Activated CD4-positive, alpha-beta T cell treated with anti-CD3 and anti-CD28 coated beads, Interleukin-2, amount 50 U/mL, for 16 hours (primary cell): Measurements from ENCODE around the gene C7orf57.

ENCODE experiments used
- DNase-seq: peaks from one replicate; pipeline ENCODE4 v3.0.0-alpha.2; 2020

The C7orf57 gene

DNA sequence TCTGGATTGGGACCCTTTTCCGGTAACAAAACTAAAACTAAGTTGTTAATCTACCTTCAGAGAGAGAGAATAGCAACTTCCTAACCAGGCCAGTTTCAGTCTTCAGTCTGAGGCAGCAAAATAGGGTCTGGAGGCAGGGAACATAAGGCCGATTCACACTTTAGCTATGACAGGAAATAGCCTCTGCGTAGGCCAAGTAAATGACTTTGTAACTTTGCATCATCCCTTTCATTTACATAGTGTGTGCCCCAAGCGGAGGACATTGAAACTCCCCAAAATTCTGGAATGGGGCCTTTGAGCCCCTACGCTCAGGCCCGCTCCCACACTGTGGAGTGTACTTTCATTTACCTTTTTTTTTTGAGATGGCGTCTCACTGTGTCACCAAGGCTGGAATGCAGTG is 52.0 kb downstream of the C7orf57 start:
- peak; percentile 65 for DNase-seq

DNA sequence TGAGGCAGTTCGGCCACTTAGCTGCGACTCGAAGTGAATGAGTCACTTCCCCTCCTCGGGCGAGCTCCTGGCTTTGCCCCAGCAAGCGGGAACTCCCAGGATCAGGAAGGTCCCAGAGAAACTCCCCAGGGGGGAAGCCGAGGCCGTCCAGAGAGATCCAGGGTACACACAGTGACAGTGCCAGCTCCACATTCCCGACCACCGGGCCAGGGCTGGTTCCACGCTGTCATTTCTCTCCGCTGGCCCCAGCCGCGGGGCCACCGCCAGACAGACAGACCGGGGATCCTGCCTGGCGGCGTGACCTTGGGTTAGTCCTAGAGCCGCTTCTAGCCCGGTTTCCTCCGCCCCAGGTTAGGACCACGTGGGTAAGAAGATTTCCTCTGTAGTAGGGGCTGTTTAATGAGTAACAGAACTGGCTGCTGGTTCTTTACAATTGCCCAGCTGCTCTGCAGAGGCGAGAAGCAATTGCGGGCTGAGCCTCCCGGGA is 53.3 kb downstream of the C7orf57 start:
- DNase-seq, result no peak

DNA sequence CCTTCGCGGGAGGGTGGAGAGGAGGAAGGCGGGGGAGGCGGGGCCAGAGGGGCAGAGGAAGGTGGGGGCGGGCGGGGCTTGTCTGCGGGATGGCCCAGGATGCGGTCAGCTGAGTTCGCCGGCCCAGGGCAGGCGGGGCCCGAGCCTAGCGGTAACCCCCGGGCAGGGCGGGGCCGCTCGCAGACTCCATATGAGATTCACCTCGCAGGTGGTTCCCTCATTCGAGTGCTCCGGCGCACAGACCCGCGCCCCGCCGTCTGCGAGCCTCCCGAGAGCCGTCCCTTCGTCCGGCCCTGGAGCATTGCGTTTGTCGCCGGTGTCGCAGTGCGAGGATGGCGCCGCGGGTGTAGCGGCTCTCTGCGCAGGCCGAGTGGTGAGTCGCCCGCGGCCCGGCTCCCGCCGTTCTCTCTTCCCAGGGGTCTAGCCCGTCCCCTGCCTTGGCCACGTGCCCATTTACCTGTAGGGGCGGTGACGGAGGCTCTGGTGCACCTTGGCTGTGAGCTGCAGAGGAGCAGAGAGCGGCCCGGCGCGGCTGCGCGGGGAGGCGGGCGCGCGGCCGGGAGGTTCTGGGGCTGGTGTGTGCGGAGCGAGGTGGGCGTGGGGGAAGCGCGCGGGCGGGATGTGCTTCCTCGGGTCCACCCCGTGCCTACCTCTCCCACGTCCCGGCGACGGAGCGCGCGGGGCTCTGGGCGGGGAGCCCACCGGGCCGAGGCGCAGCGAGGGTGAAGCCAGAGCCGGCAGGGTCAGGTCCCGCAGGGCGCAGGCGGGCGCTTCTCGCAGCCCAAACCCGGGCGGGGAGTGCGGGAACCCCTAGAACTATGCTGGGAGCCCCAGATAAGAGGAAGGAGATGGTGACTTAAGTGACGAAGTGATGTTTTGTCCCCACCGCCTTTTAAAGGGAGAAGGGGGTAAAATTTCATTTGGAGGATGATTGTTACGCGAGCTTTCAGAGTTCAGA is 54.0 kb downstream of the C7orf57 start, which contains the start of gene UPP1:
Gene UPP1 (plus strand): TSS at position 220 of the 958 bp plus-strand sequence. CDS start 5,519 bp downstream, outside the sequence.
- DNase-seq, result peak; percentile 90

DNA sequence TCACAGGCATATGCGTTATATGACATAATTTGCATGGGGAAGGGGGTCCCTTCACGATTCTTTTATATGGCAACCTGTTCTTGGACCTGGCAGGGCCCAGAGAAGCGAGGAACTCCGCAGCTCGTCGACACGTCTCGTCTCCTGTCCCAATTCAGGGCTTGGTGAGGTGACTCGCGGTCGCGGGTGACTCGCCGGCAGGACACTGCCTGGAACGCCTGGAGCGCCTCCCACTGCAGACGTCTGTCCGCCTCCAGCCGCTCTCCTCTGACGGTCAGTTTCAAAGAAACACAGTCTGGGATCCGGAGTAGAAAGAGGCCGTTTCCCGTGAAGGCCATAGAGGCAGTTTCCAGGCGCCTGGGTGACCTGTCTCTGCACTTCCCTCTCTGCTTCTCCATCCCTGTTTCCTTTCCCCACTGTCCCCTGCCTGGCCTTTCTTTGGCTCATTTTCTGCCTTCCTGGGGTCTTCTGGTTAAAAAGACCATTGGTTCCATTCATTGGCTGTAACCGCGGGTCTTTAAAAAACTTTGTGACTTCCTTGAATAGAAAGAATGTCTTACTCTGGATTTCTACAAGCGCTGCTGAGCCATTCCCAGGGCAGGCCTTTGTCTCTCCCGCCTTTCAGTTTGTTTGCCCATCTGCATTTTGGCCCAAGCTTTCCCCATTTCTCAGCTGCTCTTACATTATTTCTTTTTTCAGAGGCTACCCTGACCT is 54.9 kb downstream of the C7orf57 start:
- no peak for DNase-seq

DNA sequence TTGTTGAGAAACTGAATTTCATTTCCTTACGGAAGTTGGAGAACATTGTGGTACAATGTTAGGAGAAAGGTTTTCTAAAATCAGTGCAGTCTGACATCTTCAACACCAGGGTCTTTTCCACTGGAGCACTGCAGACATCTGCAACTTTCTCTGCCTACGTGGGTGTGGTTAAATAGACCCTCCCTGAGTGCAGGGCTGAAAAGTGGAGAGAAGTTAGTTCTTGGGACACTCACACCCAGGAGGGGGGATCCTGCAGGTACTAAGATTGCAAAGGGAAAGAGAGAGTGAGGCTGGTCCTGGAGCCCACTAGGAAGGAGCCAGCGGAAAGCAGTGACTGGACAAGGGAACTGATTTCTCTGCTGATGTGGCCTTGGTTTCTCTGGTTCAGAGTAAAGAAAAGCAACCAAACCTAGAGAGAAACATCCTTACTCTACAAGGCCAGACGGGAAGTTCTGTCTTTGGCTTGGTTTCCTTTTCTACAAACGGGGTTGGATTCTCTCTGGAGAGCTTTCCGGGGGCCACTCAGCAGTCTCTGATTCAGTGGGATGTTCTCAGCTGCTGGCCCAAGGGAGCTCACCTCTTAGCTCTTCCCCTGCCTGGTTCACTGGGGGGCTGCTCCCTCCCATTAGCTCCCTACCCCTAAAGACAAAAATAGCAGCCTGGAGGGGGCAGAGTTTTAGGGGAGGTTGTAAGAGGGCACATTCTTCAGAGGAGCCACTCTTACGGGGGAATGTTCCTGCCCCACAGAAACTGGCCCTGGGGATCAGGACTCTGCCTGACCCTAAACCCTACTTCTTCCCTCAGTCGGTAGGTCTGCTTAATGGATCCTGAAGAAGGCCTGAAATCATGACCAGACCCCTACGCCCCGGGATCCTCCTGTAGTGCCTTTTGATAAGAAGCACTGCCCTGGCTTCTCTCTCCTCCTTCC is 56.4 kb downstream of the C7orf57 start:
- no peak for DNase-seq

DNA sequence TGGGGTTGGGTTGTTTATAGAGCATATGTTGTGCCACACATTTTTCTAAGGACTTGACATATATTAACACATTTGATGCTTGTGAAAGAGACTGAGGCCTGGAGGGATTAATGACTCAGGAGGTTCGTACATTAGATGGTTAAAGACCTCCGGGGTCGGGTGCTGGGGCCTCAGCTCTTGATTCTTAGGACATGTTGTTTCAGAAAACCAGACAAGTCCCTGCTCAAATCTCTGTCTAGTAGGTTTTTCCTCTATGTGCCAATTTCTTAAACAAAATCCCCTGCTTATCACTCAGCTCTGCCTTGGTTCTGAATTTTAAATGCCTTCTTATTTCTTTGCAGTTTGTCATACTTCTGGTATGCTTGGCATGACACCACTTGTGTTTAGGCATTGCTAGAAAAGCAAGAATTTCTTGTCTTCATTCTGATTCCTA is 59.5 kb downstream of the C7orf57 start:
- no peak for DNase-seq

DNA sequence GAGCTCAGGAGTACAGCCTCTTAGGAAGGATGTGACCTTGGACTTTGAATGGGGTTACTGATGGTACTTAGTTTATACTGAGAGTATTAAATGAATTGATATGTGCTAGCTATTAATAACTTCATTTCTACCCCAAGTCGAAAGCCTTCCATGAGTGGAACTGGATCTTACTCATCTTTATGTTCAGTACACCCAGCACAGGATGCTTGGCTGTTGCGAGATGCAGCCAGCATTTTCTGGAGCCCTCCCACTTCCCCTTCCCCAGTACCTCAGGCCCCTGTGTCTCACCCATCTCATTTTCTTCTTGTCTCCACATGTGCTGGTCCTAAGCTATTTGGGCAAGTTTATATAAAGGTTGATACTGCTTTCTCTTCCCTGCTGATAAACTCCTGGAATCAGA is 60.9 kb downstream of the C7orf57 start:
- DNase-seq, result peak; percentile 51

DNA sequence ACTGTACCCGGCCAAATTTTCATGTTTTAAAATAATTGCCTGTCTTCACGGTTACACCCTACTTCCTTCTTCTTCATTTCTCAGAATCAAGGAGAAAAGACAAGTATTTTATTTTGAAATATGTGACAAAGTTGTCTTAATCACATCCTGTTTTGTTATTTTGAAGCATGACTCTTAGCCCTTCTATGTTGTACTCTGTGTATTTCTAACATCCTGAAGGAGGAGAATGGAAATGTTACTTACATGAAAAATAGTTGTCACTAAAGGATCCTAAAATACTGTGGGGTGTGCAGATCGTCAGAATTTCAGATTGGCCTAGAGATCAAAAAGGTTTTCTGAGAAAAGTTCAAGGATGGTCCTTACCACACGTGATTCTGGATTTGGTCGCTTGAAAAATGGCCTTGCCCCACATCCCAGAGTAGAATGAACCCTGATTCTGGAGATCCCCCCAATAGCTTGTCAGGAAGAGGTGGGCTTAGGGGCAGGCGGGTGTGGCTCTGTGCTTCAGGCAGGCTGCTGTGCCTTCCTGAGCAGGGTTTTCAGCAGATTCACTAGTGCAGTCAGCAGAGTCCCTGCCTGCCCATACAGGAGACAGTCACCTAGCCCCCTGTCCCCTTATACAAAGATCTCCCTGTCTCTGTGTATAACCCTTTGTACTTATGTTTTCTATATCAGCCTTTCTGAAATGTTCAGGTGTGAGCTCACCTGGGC is 62.3 kb downstream of the C7orf57 start:
- no peak for DNase-seq

DNA sequence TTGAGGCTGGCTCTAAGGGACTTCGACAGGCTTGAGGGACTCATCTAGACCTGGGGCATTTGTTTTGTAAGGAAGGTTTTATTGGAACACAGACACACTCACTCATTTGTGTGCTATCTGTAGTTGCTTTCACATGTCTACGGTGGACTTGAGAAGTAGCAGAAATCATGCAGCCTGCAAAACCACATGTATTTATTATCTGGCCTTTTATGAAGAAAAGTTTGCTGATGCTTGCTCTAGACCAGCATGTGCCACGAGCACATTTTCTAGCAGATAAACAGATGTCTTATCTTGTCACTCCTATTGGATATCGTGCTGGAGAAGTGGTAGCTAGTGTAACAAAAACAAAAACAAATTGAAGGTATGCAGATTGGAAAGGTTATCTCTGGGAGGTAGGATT is 63.5 kb downstream of the C7orf57 start:
- no peak for DNase-seq

DNA sequence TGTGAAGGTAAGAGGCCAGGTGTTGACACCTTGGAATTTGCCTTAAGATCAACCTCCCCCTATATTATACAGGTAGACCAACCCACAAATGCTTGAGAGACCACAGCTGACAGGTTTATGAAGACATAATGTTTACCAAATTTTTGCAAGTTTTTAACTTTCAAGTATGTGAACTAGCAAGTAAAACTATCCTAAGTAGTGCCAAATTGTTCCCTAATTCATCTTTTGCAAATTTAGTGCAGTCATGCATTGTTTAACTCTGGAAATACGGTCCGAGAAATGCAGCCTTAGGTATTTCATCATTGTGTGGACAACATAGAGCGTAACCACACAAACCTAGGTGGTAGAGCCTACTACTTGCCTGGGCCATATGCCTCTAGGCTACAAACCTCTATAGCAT is 64.4 kb downstream of the C7orf57 start:
- DNase-seq, result no peak

DNA sequence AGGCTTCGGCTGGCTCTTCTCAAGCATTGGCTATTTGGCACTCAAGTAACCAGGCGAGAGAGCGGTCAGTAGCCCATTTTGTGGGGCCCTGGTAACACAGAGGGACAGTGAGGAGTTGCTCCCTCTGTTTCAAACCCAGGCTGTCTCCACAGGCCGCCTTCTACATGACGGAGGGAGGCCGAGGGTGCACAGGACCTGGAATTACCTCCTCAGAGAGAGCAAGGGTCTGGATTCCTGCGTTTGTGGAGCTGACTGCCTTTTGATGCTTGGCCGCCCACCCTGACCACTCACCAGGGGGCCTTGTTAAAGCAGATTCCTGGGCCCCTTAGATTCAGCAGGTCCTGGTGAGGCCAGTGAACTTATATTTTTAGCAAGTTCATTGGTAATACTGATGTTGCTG is 66.0 kb downstream of the C7orf57 start:
- DNase-seq, result no peak

DNA sequence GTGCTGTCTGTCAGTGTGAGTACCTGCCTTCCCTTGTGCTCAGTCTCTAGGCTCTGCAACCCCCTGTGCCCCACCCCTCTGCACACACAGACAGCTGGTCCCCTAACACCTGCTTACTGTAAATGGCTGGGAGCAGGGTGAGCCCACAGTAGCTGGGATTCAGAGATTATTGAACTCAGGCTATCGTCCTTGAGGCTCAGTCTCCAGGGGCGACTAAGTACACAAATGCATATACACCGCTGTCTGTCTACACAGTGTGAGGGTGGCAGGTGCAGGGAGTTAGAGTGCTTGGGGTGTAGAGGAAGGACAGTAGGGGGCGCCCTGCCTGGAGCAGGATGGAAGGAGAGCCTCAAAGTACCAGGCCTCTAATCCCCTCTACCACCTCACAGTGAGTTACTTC is 66.6 kb downstream of the C7orf57 start:
- DNase-seq, result no peak

DNA sequence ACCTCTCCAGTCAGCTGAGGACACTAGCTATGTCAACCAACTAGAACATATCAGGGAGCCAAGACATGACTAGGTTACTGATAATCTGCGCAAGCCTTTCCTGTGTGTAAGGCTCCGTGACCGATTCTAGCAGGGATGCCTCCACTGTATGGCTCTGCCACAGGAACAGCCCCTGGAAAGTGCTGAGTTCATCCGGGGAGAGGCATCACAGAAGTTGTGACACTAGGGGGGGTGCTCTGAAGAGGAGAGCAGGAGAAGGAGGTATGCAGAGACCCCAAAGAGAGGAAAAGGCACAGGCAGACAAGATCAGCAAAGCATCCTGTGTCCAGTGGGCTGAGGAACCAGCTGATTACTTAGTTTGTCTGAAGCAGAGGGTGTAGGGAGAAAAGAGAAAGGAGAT is 67.2 kb downstream of the C7orf57 start:
- DNase-seq, result no peak

DNA sequence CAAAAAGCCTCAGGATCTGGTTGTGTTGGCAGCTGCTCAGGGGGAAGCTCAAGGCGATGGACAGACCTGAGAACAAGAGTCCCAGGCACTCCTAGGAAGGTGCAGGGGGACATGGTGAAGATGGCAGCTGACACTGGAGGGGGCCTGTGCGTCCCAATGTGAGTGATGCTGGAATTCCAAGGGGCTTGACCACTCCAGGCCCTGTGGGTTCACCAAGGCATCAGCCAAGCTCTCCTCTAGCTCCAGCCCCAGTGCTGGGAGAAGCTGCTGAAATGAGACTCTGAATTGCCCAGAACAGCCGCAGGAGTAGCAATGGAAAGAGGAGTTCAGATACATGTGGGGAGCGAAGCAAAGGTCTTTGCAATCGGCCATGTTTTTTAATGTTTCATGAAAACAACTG is 69.7 kb downstream of the C7orf57 start:
- no peak for DNase-seq

DNA sequence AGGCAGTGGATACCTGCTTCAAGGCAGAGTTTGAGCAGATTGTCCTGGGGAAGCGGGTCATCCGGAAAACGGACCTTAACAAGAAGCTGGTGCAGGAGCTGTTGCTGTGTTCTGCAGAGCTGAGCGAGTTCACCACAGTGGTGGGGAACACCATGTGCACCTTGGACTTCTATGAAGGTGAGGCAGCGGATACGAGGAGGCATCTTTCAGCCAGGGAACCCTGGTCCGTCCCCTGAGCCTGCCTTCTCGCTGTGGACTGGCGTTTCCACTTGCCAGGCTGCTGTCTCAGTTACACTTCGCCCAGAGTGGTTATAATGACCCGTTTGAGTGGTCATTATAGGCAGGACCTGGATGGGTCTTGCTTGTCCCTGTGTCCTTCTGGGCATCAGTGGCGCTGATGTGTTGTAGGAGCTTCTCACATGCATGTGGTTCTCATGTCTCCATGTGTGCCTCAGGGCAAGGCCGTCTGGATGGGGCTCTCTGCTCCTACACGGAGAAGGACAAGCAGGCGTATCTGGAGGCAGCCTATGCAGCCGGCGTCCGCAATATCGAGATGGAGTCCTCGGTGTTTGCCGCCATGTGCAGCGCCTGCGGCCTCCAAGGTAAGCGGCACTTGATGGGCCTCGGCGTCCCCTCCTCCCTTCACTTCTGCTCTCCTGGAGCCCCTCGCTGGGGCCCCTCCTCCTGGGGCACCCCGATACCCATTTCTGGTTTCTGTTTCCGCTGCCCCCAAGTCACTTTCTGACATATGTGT is 71.7 kb downstream of the C7orf57 start:
- DNase-seq, result no peak

DNA sequence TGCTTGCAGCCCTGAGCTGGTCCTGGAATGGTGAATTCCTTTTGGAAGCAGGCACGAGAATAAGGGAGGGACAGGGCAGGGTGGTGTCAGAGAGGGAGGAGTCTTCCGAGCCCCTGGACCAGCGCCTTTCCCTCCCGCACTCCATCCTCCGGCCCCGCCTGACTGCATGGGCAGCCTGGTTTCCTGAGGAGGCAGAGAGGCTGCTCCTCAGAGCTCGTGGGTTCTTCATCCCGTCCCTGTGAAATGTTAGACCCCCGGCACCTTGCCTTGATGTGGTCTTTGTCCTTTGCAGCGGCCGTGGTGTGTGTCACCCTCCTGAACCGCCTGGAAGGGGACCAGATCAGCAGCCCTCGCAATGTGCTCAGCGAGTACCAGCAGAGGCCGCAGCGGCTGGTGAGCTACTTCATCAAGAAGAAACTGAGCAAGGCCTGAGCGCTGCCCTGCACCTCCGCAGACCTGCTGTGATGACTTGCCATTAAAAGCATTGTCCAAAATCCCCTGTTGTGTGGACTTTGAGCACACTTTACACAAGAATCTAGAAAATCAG is 72.7 kb downstream of the C7orf57 start:
- DNase-seq, result no peak

DNA sequence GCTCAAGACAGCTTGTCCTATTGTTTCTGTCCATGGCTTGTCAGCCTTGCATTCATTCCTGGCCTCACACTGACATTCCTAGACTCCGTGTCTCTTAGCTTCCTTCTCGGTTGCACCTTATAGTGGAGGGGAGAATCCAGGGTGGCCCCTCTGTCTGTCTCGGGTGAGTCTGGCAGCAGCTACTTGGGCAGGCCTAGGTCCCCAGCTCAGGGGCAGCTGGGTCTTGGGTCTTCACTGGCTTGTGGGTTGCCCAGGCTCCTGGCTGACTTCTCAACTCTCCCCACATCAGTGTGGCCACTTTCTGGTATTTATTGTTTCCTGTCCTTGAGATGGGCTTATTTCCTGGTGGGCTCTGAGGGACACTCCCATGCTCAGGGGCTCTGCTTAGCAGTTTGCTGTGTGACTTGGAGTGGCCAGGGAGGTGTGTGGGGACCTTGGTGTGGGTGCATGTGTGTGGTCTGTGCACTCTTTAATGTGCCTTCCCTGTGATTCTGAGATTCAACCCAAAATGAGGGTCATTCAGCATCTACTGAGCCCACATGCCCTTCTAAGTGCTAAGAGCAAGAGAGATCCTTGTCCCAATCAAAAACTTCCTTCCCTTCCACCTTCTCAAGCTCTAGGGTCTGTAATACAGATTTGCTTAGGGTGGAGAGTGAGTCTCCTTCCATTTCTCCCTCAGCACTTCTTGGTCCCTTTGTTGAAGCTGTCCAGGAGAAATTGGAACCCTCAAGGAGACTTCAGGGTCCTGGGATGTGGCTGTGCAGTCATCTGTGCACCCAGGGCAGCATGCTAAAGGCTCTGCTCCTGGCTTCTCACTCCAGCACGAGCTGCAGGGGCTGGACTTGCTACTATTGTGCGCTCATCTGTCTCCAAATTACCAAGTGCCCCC is 73.9 kb downstream of the C7orf57 start:
- DNase-seq, result no peak

DNA sequence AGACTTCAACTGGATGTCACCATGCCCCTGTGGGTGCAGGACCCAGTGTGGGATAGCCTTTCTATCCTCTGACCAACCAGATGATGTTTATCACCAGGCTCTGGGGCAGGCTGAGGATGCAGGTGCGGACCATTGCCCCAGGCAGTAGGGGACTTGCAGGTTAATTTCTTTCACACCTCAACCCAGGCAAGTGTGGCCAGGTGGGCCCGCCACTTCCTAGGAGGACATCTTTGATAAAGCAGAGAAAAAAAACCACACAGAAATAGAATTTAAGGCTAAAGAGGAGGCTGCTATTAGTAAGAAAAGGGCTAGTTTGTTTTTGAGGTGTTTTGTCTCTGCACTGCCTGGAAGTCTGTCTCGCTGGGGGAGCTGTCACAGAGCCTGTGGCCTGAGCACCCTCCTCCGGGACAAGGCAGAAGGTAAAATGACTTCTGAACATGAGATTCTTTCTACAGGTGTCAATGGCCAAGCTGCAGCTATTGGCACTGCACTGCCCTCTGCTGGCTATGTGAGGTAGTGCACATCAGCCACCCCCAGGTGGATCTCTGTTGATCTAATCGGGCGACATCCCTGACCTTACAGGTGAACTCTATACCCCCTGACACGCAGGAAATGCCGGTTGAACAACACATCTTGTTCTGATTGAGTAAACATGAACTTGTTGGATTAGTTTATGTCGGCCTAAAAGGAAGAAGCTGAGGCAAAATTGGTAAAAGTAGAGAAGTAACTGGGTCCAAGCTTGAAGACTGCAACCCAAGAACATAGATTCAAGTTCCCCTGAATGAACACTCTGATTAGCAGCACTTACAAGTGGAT is 74.7 kb downstream of the C7orf57 start:
- peak; percentile 86 for DNase-seq

DNA sequence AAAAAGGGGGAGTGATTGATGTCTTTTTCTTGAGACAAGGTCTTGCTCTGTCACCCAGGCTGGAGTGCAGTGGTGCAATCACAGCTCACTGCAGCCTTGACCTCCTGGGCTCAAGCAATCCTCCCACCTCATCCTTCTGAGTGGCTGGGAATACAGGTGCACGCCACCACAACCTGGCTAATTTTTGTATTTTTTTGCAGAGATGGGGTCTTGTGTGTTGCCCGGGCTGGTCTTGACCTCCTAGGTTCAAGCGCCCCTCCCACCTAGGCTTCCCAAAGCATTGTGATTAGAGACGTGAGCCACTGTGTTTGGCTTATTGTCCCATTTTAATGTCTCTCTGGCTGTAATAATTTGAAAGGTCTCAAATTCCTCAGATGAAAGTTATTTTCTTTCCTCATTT is 75.5 kb downstream of the C7orf57 start:
- no peak for DNase-seq
